H1 (cell line): ENCODE measurements around the gene BEAN1. TPM values are rescaled to one million over a fixed set of nuclear protein-coding genes. Genes with fewer than 3 reads are reported as not detected.

Source experiments
- CTCF ChIA-PET: fragments of 300-600 bp; sonication (Branson Sonifier 250); formaldehyde crosslinking; loops from one replicate; lab custom pipeline; 2021; ENCODE audit not compliant: partially characterized antibody; lab: Charles Lee
- POLR2A ChIA-PET: fragments of 300-600 bp; sonication (Branson Sonifier 250); formaldehyde crosslinking; loops from one replicate; lab custom pipeline; 2021; ENCODE audit warnings: inconsistent platforms; ENCODE audit not compliant: partially characterized antibody; lab: Charles Lee
- DNase-seq, 2 experiments: peaks; one replicate each; pipeline versions ENCODE4 v3.0.0 to v3.0.0-alpha.2; 2010 to 2022; ENCODE audit warnings: low spot score in 2 of 2, low read depth in 1 of 2, mixed read lengths in 1 of 2
- FAIRE-seq: peaks from 2 replicates; lab custom pipeline; 2011; peaks lifted over from hg19 to GRCh38; lab: Jason Lieb, UNC
- H2AFZ ChIP-seq: 2 replicates; pipeline ENCODE4 v1.8.1; 2012; ENCODE audit warnings: low read length, inconsistent platforms
- H2AK5ac ChIP-seq: 2 replicates; pipeline ENCODE4 v1.6.1; 2013; ENCODE audit warnings: low read depth, low read length
- H2BK120ac ChIP-seq: replicated peaks from 2 replicates; pipeline ENCODE3; 2013; ENCODE audit warnings: low read depth, low read length, inconsistent platforms
- H2BK12ac ChIP-seq: 2 replicates; pipeline ENCODE4 v1.6.1; 2013; ENCODE audit warnings: low read depth, low read length
- H2BK15ac ChIP-seq: 2 replicates; pipeline ENCODE4 v1.6.1; 2013; ENCODE audit warnings: low read length
- H2BK20ac ChIP-seq: 2 replicates; pipeline ENCODE4 v1.6.1; 2013; ENCODE audit warnings: low read length
- H2BK5ac ChIP-seq: 2 replicates; pipeline ENCODE4 v1.6.1; 2013; ENCODE audit warnings: low read depth, low read length
- H3K14ac ChIP-seq: 2 replicates; pipeline ENCODE4 v1.6.1; 2013; ENCODE audit warnings: inconsistent platforms; ENCODE audit not compliant: insufficient read length
- H3K18ac ChIP-seq: 2 replicates; pipeline ENCODE4 v1.6.1; 2013; ENCODE audit warnings: low read length; ENCODE audit errors: extremely low read depth
- H3K23ac ChIP-seq: 2 replicates; pipeline ENCODE4 v1.6.1; 2013; ENCODE audit warnings: inconsistent platforms; ENCODE audit not compliant: insufficient read length
- H3K23me2 ChIP-seq: 2 replicates; pipeline ENCODE4 v1.6.1; 2013; ENCODE audit warnings: low read depth, low read length
- H3K27ac ChIP-seq: 2 replicates; pipeline ENCODE4 v1.6.1; 2011; ENCODE audit warnings: low read depth, low read length, inconsistent platforms
- H3K27me3 ChIP-seq, 4 experiments: replicated peaks in 1 of 4; 1 replicate in 1 of 4; 2 replicates in 3 of 4; pipeline versions ENCODE4 v1.6.1 to v1.8.1; 2011 to 2013; ENCODE audit warnings: low read length in 3 of 4, mild to moderate bottlenecking in 3 of 4, inconsistent platforms in 2 of 4, mixed read lengths in 2 of 4, moderate library complexity in 1 of 4; ENCODE audit not compliant: control insufficient read depth in 3 of 4, insufficient read depth in 3 of 4; ENCODE audit errors: extremely low read depth in 1 of 4
- H3K36me3 ChIP-seq, 4 experiments: 2 replicates each; pipeline versions ENCODE4 v1.6.1 to v1.8.1; 2011 to 2013; ENCODE audit warnings: mild to moderate bottlenecking in 4 of 4, low read length in 3 of 4, moderate library complexity in 2 of 4, control low read depth in 1 of 4, inconsistent platforms in 1 of 4; ENCODE audit not compliant: insufficient read depth in 4 of 4, control insufficient read depth in 2 of 4
- H3K4ac ChIP-seq: replicated peaks from 2 replicates; pipeline ENCODE3; 2013; ENCODE audit warnings: low read length, low read depth, mixed read lengths, inconsistent platforms; ENCODE audit not compliant: insufficient read length
- H3K4me1 ChIP-seq, 4 experiments: replicated peaks in 1 of 4; 1 replicate in 1 of 4; 2 replicates in 3 of 4; pipeline versions ENCODE4 v1.6.1 to v1.8.1; 2011 to 2013; ENCODE audit warnings: low read length in 3 of 4, inconsistent platforms in 2 of 4, mixed read lengths in 1 of 4; ENCODE audit not compliant: insufficient read depth in 4 of 4, control insufficient read depth in 3 of 4
- H3K4me2 ChIP-seq, 2 experiments: 2 replicates each; pipeline versions ENCODE4 v1.6.1 to v1.8.1; 2011 to 2013; ENCODE audit warnings: low read depth in 2 of 2, low read length in 2 of 2, control low read depth in 1 of 2, inconsistent platforms in 1 of 2, mild to moderate bottlenecking in 1 of 2; ENCODE audit not compliant: insufficient read depth in 1 of 2
- H3K4me3 ChIP-seq, 4 experiments: fragments of 200-600, 300-600 bp in 1 of 4; sonication (generic), shearing (Covaris generic), sonication (Bioruptor Twin) in 1 of 4; 2 replicates each; pipeline versions ENCODE4 v1.5.1 to v1.8.1; 2011 to 2016; ENCODE audit warnings: low read length in 4 of 4, low read depth in 3 of 4, control low read depth in 2 of 4, inconsistent platforms in 2 of 4, mild to moderate bottlenecking in 2 of 4, mixed read lengths in 1 of 4, moderate library complexity in 1 of 4; ENCODE audit not compliant: insufficient read depth in 2 of 4; ENCODE audit errors: extremely low read depth in 1 of 4
- H3K56ac ChIP-seq: replicated peaks from 2 replicates; pipeline ENCODE3; 2013; ENCODE audit warnings: low read depth, mild to moderate bottlenecking, mixed read lengths, low read length, inconsistent platforms; ENCODE audit not compliant: insufficient read length
- H3K79me1 ChIP-seq: 2 replicates; pipeline ENCODE4 v1.6.1; 2013; ENCODE audit warnings: low read depth, low read length, control low read depth
- H3K79me2 ChIP-seq, 2 experiments: 2 replicates each; pipeline versions ENCODE4 v1.6.1 to v1.8.1; 2012 to 2013; ENCODE audit warnings: low read length in 2 of 2, mild to moderate bottlenecking in 2 of 2, inconsistent platforms in 1 of 2; ENCODE audit not compliant: insufficient read depth in 2 of 2, control insufficient read depth in 1 of 2
- H3K9ac ChIP-seq, 4 experiments: replicated peaks in 1 of 4; 1 replicate in 1 of 4; 2 replicates in 3 of 4; pipeline versions ENCODE4 v1.6.1 to v1.8.1; 2011 to 2013; ENCODE audit warnings: low read depth in 3 of 4, low read length in 3 of 4, control low read depth in 2 of 4, mild to moderate bottlenecking in 2 of 4, moderate library complexity in 2 of 4, inconsistent platforms in 1 of 4; ENCODE audit errors: extremely low read depth in 1 of 4
- H3K9me3 ChIP-seq, 2 experiments: 2 replicates each; pipeline versions ENCODE4 v1.6.1 to v1.8.1; 2012 to 2013; ENCODE audit warnings: mild to moderate bottlenecking in 2 of 2, moderate library complexity in 2 of 2, control low read depth in 1 of 2, inconsistent platforms in 1 of 2, low read depth in 1 of 2, low read length in 1 of 2, mixed read lengths in 1 of 2; ENCODE audit not compliant: insufficient read depth in 2 of 2
- H4K20me1 ChIP-seq, 2 experiments: replicated peaks in 1 of 2; 2 replicates each; pipeline versions ENCODE3 to v1.8.1; 2011 to 2013; ENCODE audit warnings: inconsistent platforms in 2 of 2, low read length in 2 of 2, mild to moderate bottlenecking in 1 of 2; ENCODE audit not compliant: insufficient read depth in 2 of 2, control insufficient read depth in 1 of 2
- H4K5ac ChIP-seq: 2 replicates; pipeline ENCODE4 v1.6.1; 2013; ENCODE audit warnings: low read length, low read depth, mixed read lengths, inconsistent platforms; ENCODE audit not compliant: insufficient read length
- H4K8ac ChIP-seq: 2 replicates; pipeline ENCODE4 v1.8.0; 2013; ENCODE audit warnings: mild to moderate bottlenecking, moderate library complexity, low read length, inconsistent platforms; ENCODE audit not compliant: insufficient read depth; ENCODE audit errors: extremely low read depth
- H4K91ac ChIP-seq: replicated peaks from 2 replicates; pipeline ENCODE3; 2013; ENCODE audit warnings: low read length, mixed read lengths, inconsistent platforms; ENCODE audit not compliant: insufficient read length
- HDAC2 ChIP-seq, 2 experiments: fragments of 300-600 bp in 1 of 2; sonication (generic) in 1 of 2; IDR thresholded peaks; 2 replicates each; pipeline ENCODE4 v1.6.1; 2011 to 2012; ENCODE audit warnings: low read depth in 2 of 2, low read length in 2 of 2, mild to moderate bottlenecking in 2 of 2, moderate library complexity in 2 of 2, borderline replicate concordance in 1 of 2, inconsistent platforms in 1 of 2
- KDM1A ChIP-seq: fragments of 200-600, 300-600 bp; sonication (generic); IDR thresholded peaks from 2 replicates; pipeline ENCODE4 v1.7.1; 2016; ENCODE audit warnings: mild to moderate bottlenecking, low read length, borderline replicate concordance
- RBBP5 ChIP-seq: IDR thresholded peaks from 2 replicates; pipeline ENCODE4 v1.7.1; 2012; ENCODE audit warnings: low read depth, mild to moderate bottlenecking, inconsistent platforms, low read length, moderate library complexity, borderline replicate concordance
- WGBS, 2 experiments: shearing (Covaris generic) in 1 of 2; methylation state at CpG; one replicate each; pipeline versions ENCODE4 v1.1.6 to v1.1.7; 2013 to 2015; ENCODE audit warnings: low lambda C conversion rate in 2 of 2, mixed read lengths in 2 of 2, inconsistent platforms in 1 of 2, low coverage in 1 of 2, missing lambda C conversion rate in 1 of 2; ENCODE audit not compliant: insufficient replicate concordance in 2 of 2, insufficient coverage in 1 of 2, insufficient read length in 1 of 2; ENCODE audit errors: extremely low coverage in 1 of 2, missing lambda C conversion rate in 1 of 2; 5-methylcytosine and 5-hydroxymethylcytosine counted together
- polyA plus RNA-seq, 7 experiments: library from polyadenylated mRNA; depleted of rRNA in 3 of 7; stranded (reverse) in 5 of 7; unstranded in 2 of 7; fragments of >200 nt in 5 of 7; fragments of 200-250 nt in 2 of 7; gene quantifications; 1 replicate in 5 of 7; 2 replicates in 1 of 7; 4 replicates in 1 of 7; pipeline versions ENCODE4 v1.2.1 to v1.2.3, GENCODE V29; 2011 to 2013; ENCODE audit warnings: missing spikeins in 2 of 7, mixed read lengths in 2 of 7
- total RNA-seq: library from RNA; stranded (reverse); fragmentation: NEBNext Ultra II Directional; extraction: Animal tissue kit (Norgen Biotek cat#: 25700); gene quantifications from 2 replicates; pipeline ENCODE4 v1.2.1, GENCODE V29; 2021

Gene BEAN1
- total and polyA plus RNA-seq, 2 of the 8 experiments (the other 6 are each of a cell fraction or from before 2014, with no cell fraction given): 0.08 TPM; not detected in 1

DNA sequence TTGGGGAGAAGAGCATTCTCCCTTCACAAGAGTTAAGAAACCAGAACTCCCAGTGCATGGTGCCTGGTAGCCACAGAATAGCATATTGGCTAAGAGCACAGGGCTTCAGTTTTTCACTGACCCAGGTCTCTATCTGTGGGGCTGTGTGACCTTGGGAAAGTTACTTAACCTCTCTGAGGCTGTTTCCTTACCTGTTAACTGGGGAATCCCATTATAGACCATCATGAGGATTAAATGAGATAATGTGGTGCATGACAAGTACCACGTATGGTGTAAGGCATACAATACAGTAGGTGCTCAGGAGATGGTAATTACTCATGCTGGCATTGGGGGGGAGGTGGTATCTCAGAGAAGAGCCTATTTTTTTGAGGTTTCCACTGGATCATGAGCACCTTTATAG, 33.6 kb downstream of the BEAN1 start:
- 0 out of 2 replicates have a peak, but pooled peaks have one; percentile 45 for TF ChIP-seq KDM1A
- no peak for TF ChIP-seq HDAC2 (IDR thresholded peaks at IDR 0.05; ENCODE audit: borderline replicate concordance in 1 of 2, low read depth in 2 of 2, low read length in 2 of 2)
- TF ChIP-seq RBBP5: no peak
- Histone ChIP-seq H2AFZ (no peak overlapping the region), H2BK120ac (no peak overlapping the region), H2BK15ac (no peak overlapping the region), H3K56ac (no peak overlapping the region), H3K4me2 (no peak overlapping the region), H3K79me1 (no peaks in the 10 kb centered on the region), H2BK5ac (no peak overlapping the region), H3K4me1 (peaks cover 0 to 4% (median 1%) of the 10 kb centered on the region in 4 experiments; a peak in 1 of 7 replicates), H3K9ac (no peak overlapping the region), H3K23ac (no peak overlapping the region), H4K5ac (no peak overlapping the region), H4K8ac (no peak overlapping the region), H2AK5ac (no peak overlapping the region), H3K4me3 (no peak overlapping the region), H3K27ac (no peak overlapping the region), H3K9me3 (no peaks in the 10 kb centered on the region), H3K4ac (no peak overlapping the region), H3K79me2 (no peaks in the 10 kb centered on the region), H3K27me3 (no peaks in the 10 kb centered on the region), H2BK12ac (no peak overlapping the region), H4K91ac (no peak overlapping the region), H4K20me1 (no peaks in the 10 kb centered on the region), H3K36me3 (no peaks in the 10 kb centered on the region), H3K18ac (no peak overlapping the region), H3K23me2 (peaks cover 2% of the 10 kb centered on the region; the same call in 1 of the 2 replicates), H3K14ac (no peak overlapping the region), H2BK20ac (no peak overlapping the region)
- DNase-seq: no peak
- WGBS, 2 experiments: 90% methylated on average over 1 of the region's 1 CpG; no CpG with 5 or more reads in 1 of the 2 experiments
- FAIRE-seq: no peak
- ChIA-PET CTCF (interaction anchor here (0.6 to 2.7 kb wide), 8 partner anchors 11 to 129 kb away, joined by 3 to 11 read pairs (median 4); no protein-coding TSS in a partner anchor), POLR2A (no interaction called here)
